NCI-H1417 treated with DMSO at 0.1 percent for 48 hours (cell line): ENCODE results near the gene IGSF11.
"Not testable (repeated sequence)": the region's sequence is repeated elsewhere in the genome, so short reads cannot be mapped to it uniquely, and the experiment has no call there.

ENCODE experiments used
- DNase-seq: peaks from one replicate; lab custom pipeline; 2025; lab: John Stamatoyannopoulos, UW

The IGSF11 gene, protein sequence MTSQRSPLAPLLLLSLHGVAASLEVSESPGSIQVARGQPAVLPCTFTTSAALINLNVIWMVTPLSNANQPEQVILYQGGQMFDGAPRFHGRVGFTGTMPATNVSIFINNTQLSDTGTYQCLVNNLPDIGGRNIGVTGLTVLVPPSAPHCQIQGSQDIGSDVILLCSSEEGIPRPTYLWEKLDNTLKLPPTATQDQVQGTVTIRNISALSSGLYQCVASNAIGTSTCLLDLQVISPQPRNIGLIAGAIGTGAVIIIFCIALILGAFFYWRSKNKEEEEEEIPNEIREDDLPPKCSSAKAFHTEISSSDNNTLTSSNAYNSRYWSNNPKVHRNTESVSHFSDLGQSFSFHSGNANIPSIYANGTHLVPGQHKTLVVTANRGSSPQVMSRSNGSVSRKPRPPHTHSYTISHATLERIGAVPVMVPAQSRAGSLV

DNA sequence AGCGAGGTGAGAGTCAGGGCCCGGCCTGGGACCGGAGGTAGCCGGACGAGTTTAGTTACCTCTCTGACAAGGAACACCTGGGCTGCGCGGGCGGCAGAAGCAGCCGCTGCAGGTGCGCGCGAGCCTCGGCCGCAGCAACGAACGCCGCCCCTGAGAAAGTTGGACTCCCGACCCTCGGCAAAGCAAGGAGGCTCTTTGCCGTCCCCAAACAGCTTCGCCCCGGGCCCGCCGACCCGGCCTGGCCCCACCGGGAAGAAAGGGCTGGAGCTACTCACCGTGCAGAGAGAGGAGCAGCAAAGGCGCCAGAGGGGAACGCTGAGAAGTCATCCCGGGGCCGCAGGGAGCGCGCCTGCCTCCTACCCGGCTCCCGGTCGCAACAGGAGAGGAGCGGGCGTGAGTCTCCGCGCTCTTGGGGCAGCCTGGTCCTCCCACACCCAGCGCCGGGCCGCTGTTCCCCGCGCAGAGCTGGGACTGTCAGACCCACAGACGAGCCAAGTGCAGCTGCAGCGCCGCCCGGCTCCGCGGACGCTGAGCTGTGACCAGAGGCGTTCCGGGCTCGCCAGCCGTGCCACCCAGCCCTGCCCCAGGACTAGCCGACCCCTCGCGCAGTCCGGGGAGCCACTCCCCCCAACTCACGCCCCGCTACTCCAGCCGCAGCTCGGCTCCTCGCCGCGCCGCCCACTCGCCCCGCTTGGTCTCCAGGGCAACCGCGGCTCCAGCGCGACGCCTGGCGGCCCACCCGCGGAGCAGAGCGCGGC, at the start of gene IGSF11:
Gene IGSF11 (minus strand): TSS at position 591 of the 758 bp plus-strand sequence. CDS start 264 bp downstream, at position 327.
- DNase-seq, result peak; percentile 22

GRCh38 chr3:119080364-119080763, 45.7 kb upstream of the IGSF11 start:
- DNase-seq, result no peak

- DNase-seq, result no peak
Measured at GRCh38 chr3:119073258-119074001, 38.8 kb upstream of the IGSF11 start.

DNA sequence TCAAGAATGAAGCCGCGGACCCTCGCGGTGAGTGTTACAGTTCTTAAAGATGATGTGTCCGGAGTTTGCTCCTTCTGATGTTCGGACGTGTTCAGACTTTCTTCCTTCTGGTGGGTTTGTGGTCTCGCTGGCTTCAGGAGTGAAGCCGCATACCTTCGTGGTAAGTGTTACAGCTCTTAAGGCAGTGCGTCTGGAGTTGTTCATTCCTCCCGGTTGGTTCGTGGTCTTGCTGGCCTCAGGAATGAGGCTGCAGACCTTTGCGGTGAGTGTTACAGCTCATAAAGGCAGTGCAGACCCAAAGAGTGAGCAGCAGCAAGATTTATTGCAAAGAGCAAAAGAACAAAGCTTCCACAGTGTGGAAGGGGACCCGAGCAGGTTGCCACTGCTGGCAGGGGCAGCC, 37.8 kb upstream of the IGSF11 start:
- not testable (repeated sequence) for DNase-seq

GRCh38 chr3:119069725-119070124, 35.1 kb upstream of the IGSF11 start:
- DNase-seq, result no peak

DNA sequence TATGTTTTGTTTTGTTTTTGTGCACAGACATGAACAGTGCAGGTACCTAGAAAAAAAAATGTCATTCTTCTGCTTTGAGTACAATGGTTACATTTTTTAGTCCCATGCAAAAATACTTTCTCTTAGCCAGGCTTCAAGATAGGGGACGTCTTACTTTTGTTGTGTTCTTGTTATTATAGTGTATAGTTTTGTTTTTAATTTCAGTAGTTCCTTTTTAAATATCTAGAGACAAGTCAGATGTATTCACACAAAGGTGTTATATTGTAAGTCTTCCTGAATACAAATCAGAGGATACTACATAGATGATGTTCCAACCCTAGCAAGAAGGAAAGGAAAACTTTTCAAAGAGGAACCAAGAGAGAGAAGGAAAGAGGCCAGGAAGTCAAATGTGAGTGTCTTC, 28.8 kb upstream of the IGSF11 start:
- no peak for DNase-seq

DNA sequence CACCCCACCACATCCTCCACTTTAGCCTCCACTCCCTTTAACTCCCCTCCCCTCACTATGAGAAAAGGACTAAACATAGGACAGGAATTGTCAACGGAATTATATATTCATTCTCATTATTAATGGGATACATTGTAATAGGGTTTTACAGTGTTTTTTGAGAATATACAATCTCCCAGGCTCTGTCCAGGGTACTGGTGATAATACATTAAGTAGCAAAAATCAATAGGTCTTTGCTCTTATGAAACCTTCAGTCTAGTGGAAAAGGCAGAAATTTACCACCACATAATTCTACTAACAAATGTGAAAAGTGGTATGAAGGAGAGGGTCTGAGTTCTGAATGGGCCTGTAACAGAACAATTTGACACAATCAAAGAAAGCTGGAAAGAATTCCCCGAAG, 28.2 kb upstream of the IGSF11 start:
- no peak for DNase-seq

DNA sequence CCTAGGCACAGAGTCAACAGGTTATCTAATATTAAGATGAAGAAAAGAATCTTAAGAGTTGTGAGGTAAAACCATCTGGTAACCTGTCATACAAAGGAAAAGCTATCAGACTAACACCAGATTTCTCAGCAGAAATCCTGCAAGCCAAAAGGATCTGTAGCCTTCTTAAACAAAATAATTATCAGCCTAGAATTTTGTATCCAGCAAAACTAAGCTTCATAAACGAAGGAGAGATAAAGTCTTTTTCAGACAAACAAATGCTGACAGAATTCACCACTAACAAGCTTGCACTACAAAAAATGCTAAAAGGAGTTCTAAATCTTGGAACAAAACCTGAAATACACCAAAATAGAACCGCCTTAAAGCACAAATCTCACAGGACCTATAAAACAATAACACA, 9.9 kb upstream of the IGSF11 start:
- no peak for DNase-seq

- DNase-seq, result no peak
Measured at GRCh38 chr3:119042162-119042561, 7.5 kb upstream of the IGSF11 start.

- no peak for DNase-seq
Measured at GRCh38 chr3:119035014-119035346, 334 bp upstream of the IGSF11 start.

- DNase-seq, result no peak
Measured at GRCh38 chr3:119033393-119034255, 1.0 kb downstream of the IGSF11 start.

GRCh38 chr3:119025171-119025795, 9.4 kb downstream of the IGSF11 start:
- DNase-seq, result no peak

- no peak for DNase-seq
Measured at GRCh38 chr3:119019767-119020518, 14.7 kb downstream of the IGSF11 start.

DNA sequence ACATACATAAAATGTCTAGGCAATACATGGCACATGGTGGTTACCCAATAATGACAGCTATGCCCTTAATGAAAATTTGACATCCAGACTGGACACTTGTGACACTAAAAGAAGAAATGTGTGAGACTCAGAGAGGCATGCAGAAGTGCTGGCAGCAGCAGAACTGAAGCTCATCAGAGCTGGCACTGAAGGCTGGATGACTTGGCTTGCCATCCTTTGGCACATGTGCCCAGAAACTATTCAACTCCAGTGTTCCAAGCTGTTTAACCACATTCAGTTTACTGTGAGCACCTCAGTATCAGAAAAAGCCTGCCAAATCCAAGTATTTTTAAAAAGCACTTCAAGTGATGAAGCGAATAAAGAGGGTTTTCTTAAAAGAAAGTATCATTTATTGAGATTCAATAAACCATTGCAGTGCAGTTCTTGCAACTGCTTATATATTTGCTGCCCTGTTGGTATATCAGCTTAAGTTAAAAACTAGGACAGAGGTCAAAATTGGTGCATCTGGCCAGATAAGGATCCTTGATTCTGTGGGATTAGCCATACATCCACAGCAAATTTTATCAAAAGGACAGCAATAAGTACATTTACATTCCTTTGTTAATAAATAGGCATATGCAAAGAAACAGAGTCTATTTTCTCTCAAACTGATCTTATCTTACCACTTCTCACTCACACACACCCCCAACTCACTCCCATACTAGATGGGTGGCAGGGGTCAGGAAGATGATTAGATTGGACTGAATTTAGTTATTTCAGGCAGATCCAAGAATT, 15.8 kb downstream of the IGSF11 start:
- DNase-seq, result no peak

- no peak for DNase-seq
Measured at GRCh38 chr3:119015942-119016341, 18.7 kb downstream of the IGSF11 start.

DNA sequence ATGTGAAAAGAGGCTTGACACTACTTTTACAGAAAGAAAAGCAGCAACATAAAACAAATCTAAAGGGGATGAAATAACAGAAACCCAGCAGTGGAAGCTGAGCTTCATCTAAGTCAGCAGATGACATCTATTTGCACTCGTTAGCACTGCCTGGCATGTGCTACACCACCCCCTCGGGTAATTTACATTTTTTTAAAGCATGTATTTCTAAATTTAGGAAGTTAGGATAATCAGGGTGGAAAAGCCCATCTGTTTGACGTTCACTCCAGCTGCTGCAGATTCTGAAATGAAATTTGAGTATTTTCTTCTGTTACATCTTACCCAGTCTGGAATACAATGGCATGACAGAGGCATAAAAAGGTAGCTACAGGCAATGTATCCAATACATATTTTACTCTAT, 20.7 kb downstream of the IGSF11 start:
- DNase-seq, result no peak

- DNase-seq, result no peak
Measured at GRCh38 chr3:119011528-119011927, 23.1 kb downstream of the IGSF11 start.

- no peak for DNase-seq
Measured at GRCh38 chr3:118997190-118997589, 37.5 kb downstream of the IGSF11 start.

DNA sequence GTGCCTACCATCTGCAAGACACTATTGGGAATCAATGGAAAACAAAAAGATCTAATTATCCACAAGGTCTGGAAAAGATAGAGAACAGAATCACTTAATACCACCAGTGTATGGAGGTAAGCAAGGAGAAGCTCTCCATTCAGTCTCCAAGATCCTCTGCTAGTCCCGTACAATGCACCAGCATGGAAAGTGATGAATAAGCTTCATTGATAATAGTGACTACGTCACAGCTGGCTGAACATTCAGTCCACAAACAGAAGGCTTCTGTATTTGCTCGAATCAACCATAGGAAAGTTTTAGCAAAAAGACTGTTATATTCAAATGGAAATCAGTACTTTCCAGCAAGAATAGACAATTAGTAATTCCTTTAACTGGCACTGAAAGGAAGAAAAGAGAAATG, 42.9 kb downstream of the IGSF11 start:
- DNase-seq, result no peak
